SU-DHL-6 (cell line): Measurements from ENCODE around the gene MME.

ENCODE experiments used
- H2AFZ ChIP-seq: fragments of 200-600 bp; sonication (generic); 2 replicates; pipeline ENCODE4 v1.6.1; 2014; ENCODE audit warnings: low read depth, mild to moderate bottlenecking, moderate library complexity, mixed read lengths, antibody characterized with exemption, low read length; ENCODE audit not compliant: severe bottlenecking
- H3F3A ChIP-seq: fragments of 200-600 bp; shearing (Covaris generic); 2 replicates; pipeline ENCODE4 v1.6.0; 2016; ENCODE audit warnings: antibody characterized with exemption, mild to moderate bottlenecking; ENCODE audit not compliant: insufficient read depth
- H3K27ac ChIP-seq: fragments of 200-600 bp; sonication (generic); 2 replicates; pipeline ENCODE4 v1.5.1; 2016; ENCODE audit warnings: low read depth, mild to moderate bottlenecking, low read length, moderate library complexity, mixed read lengths
- H3K27me3 ChIP-seq: fragments of 200-600 bp; sonication (generic), shearing (Covaris generic); 2 replicates; pipeline ENCODE4 v1.6.0; 2014; ENCODE audit warnings: mild to moderate bottlenecking, low read length
- H3K36me3 ChIP-seq: fragments of 200-600 bp; sonication (generic); 2 replicates; pipeline ENCODE4 v1.6.1; 2014; ENCODE audit warnings: mild to moderate bottlenecking, low read length, mixed read lengths
- H3K4me2 ChIP-seq: fragments of 300-600, 200-600 bp; shearing (Covaris generic), sonication (generic); 2 replicates; pipeline ENCODE4 v1.6.0; 2014; ENCODE audit warnings: low read length, low read depth, mild to moderate bottlenecking; ENCODE audit not compliant: poor library complexity, severe bottlenecking
- H3K4me3 ChIP-seq: fragments of 200-600 bp; sonication (generic); 2 replicates; pipeline ENCODE4 v1.5.1; 2014; ENCODE audit warnings: antibody characterized with exemption, low read length, mild to moderate bottlenecking, mixed read lengths; ENCODE audit not compliant: insufficient read depth, poor library complexity, severe bottlenecking
- H3K79me2 ChIP-seq: fragments of 200-600 bp; sonication (generic); 2 replicates; pipeline ENCODE4 v1.6.1; 2014; ENCODE audit warnings: mild to moderate bottlenecking, low read length, moderate library complexity; ENCODE audit not compliant: insufficient read depth
- H3K9ac ChIP-seq: fragments of 200-600 bp; sonication (generic); 2 replicates; pipeline ENCODE4 v1.7.0; 2014; ENCODE audit warnings: mild to moderate bottlenecking, low read length
- H3K9me2 ChIP-seq: fragments of 200-600 bp; sonication (generic); replicated peaks from 2 replicates; pipeline ENCODE4 v1.6.1; 2014; ENCODE audit warnings: low read length; ENCODE audit not compliant: insufficient read depth
- H3K9me3 ChIP-seq: fragments of 200-600 bp; sonication (generic); 2 replicates; pipeline ENCODE4 v1.6.1; 2014; ENCODE audit warnings: low read length, mixed read lengths; ENCODE audit not compliant: insufficient read depth
- H4K20me1 ChIP-seq: fragments of 200-600 bp; sonication (generic); 2 replicates; pipeline ENCODE4 v1.6.1; 2014; ENCODE audit warnings: low read depth, mild to moderate bottlenecking, antibody characterized with exemption, low read length, moderate library complexity, mixed read lengths
- EZH2phosphoT487 ChIP-seq: fragments of 200-600 bp; sonication (generic), shearing (Covaris generic); conservative IDR thresholded peaks from 2 replicates; pipeline ENCODE4 v1.6.1; 2018; ENCODE audit warnings: mild to moderate bottlenecking, antibody characterized with exemption, low read length, moderate library complexity, mixed read lengths
- TF ChIP-seq, protein P1 (sequence below): fragments of 200-600 bp; sonication (generic); IDR thresholded peaks from one replicate; pipeline ENCODE4 v1.5.1; 2017; ENCODE audit warnings: antibody characterized with exemption, mild to moderate bottlenecking, low read length, moderate library complexity; ENCODE audit not compliant: insufficient read depth, poor library complexity, severe bottlenecking

MME gene

GRCh38 chr3:155192957-155193746, 113.0 kb downstream of the MME start:
- TF ChIP-seq, protein P1, sequence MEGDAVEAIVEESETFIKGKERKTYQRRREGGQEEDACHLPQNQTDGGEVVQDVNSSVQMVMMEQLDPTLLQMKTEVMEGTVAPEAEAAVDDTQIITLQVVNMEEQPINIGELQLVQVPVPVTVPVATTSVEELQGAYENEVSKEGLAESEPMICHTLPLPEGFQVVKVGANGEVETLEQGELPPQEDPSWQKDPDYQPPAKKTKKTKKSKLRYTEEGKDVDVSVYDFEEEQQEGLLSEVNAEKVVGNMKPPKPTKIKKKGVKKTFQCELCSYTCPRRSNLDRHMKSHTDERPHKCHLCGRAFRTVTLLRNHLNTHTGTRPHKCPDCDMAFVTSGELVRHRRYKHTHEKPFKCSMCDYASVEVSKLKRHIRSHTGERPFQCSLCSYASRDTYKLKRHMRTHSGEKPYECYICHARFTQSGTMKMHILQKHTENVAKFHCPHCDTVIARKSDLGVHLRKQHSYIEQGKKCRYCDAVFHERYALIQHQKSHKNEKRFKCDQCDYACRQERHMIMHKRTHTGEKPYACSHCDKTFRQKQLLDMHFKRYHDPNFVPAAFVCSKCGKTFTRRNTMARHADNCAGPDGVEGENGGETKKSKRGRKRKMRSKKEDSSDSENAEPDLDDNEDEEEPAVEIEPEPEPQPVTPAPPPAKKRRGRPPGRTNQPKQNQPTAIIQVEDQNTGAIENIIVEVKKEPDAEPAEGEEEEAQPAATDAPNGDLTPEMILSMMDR = no peak
- no peak for TF ChIP-seq EZH2phosphoT487
- no peak overlapping the region for H3K4me3 ChIP-seq
- no peak overlapping the region for H2AFZ ChIP-seq
- H4K20me1 ChIP-seq = no peaks in the 10 kb centered on the region
- H3K9ac ChIP-seq = no peak overlapping the region
- H3K9me2 ChIP-seq = no peaks in the 10 kb centered on the region
- H3K36me3 ChIP-seq = no peaks in the 10 kb centered on the region
- H3K4me2 ChIP-seq = no peak overlapping the region
- no peaks in the 10 kb centered on the region for H3K9me3 ChIP-seq
- H3K27me3 ChIP-seq = no peaks in the 10 kb centered on the region
- H3F3A ChIP-seq = no peaks in the 10 kb centered on the region
- H3K27ac ChIP-seq = no peak overlapping the region
- no peaks in the 10 kb centered on the region for H3K79me2 ChIP-seq

DNA sequence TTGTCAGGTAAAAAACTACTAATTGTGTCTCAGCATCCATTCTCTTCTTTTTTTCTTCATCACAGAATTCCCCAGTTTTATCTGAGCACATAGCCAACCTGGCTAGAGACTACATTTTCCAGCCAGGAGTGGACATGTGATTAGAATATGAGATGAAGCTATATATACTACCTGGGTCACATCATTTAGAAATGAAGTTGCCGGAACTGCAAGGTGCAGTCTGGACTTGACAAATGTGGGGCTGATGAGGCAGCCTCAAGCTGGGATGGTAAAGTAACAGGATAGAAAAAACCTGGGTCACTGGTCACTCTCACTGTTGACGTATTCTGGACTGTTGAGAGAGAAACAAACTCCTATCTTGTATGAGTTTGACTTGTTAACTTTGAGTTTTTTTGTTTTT, 113.7 kb downstream of the MME start:
- Histone ChIP-seq H3K4me3 (no peak overlapping the region), H3F3A (no peaks in the 10 kb centered on the region), H2AFZ (no peak overlapping the region), H3K9me3 (no peaks in the 10 kb centered on the region), H3K27me3 (no peaks in the 10 kb centered on the region), H3K4me2 (no peak overlapping the region), H3K79me2 (no peaks in the 10 kb centered on the region), H4K20me1 (no peaks in the 10 kb centered on the region), H3K9me2 (no peaks in the 10 kb centered on the region), H3K9ac (no peak overlapping the region), H3K27ac (no peak overlapping the region), H3K36me3 (no peaks in the 10 kb centered on the region)
- TF ChIP-seq EZH2phosphoT487 = no peak
- TF ChIP-seq, protein P1 = no peak

GRCh38 chr3:155194973-155195957, 115.1 kb downstream of the MME start:
- TF ChIP-seq, protein P1 = no peak
- TF ChIP-seq EZH2phosphoT487 = no peak
- no peaks in the 10 kb centered on the region for H4K20me1 ChIP-seq
- no peak overlapping the region for H3K27ac ChIP-seq
- no peaks in the 10 kb centered on the region for H3K36me3 ChIP-seq
- H3K4me2 ChIP-seq = no peak overlapping the region
- H3K9ac ChIP-seq = no peak overlapping the region
- H3K9me3 ChIP-seq = no peaks in the 10 kb centered on the region
- no peaks in the 10 kb centered on the region for H3K9me2 ChIP-seq
- H3F3A ChIP-seq = no peaks in the 10 kb centered on the region
- no peaks in the 10 kb centered on the region for H3K79me2 ChIP-seq
- H3K27me3 ChIP-seq = no peaks in the 10 kb centered on the region
- no peak overlapping the region for H3K4me3 ChIP-seq
- H2AFZ ChIP-seq = no peak overlapping the region
